ENCODE data around the gene FIGN.

Gene FIGN

GRCh38 chr2:163701399-163702195 is 34.2 kb downstream of the FIGN start:
- DNase-seq: no peak

- no peak for DNase-seq
These were observed 37.0 kb downstream of the FIGN start for GRCh38 chr2:163698857-163699256.

GRCh38 chr2:163697846-163698637 is 37.8 kb downstream of the FIGN start:
- no peak for DNase-seq

GRCh38 chr2:163697429-163697828 is 38.4 kb downstream of the FIGN start:
- no peak for DNase-seq

- no peak for DNase-seq
These were observed 42.3 kb downstream of the FIGN start for GRCh38 chr2:163693484-163693883.

- DNase-seq: no peak
These were observed 43.0 kb downstream of the FIGN start for GRCh38 chr2:163692611-163693482.

- DNase-seq: no peak
These were observed 43.7 kb downstream of the FIGN start for GRCh38 chr2:163692081-163692480.

GRCh38 chr2:163690896-163691295 is 44.9 kb downstream of the FIGN start:
- no peak for DNase-seq

GRCh38 chr2:163687217-163687616 is 48.6 kb downstream of the FIGN start:
- no peak for DNase-seq

- DNase-seq: no peak
These were observed 49.5 kb downstream of the FIGN start for GRCh38 chr2:163686289-163686688.

GRCh38 chr2:163682695-163683094 is 53.1 kb downstream of the FIGN start:
- no peak for DNase-seq

- DNase-seq: no peak
These were observed 54.1 kb downstream of the FIGN start for GRCh38 chr2:163681745-163682144.

GRCh38 chr2:163675388-163675787 is 60.4 kb downstream of the FIGN start:
- DNase-seq: no peak

- no peak for DNase-seq
These were observed 62.3 kb downstream of the FIGN start for GRCh38 chr2:163673522-163673921.

GRCh38 chr2:163670929-163671328 is 64.9 kb downstream of the FIGN start:
- DNase-seq: no peak

- no peak for DNase-seq
These were observed 66.3 kb downstream of the FIGN start for GRCh38 chr2:163669506-163669905.

GRCh38 chr2:163667064-163667887 is 68.5 kb downstream of the FIGN start:
- DNase-seq: no peak

GRCh38 chr2:163665817-163666216 is 70.0 kb downstream of the FIGN start:
- DNase-seq: no peak

GRCh38 chr2:163665051-163665450 is 70.8 kb downstream of the FIGN start:
- DNase-seq: no peak

- DNase-seq: no peak
These were observed 71.2 kb downstream of the FIGN start for GRCh38 chr2:163664610-163665009.

- DNase-seq: no peak
These were observed 73.5 kb downstream of the FIGN start for GRCh38 chr2:163662141-163662780.

- DNase-seq: no peak
These were observed 76.6 kb downstream of the FIGN start for GRCh38 chr2:163659224-163659623.
